Fibroblast of the conjunctiva (primary cell): ENCODE data around the gene OXLD1.

Experiments
- DNase-seq: peaks from one replicate; pipeline ENCODE4 v3.0.0-alpha.2; 2010; ENCODE audit warnings: low read depth

Gene OXLD1

DNA sequence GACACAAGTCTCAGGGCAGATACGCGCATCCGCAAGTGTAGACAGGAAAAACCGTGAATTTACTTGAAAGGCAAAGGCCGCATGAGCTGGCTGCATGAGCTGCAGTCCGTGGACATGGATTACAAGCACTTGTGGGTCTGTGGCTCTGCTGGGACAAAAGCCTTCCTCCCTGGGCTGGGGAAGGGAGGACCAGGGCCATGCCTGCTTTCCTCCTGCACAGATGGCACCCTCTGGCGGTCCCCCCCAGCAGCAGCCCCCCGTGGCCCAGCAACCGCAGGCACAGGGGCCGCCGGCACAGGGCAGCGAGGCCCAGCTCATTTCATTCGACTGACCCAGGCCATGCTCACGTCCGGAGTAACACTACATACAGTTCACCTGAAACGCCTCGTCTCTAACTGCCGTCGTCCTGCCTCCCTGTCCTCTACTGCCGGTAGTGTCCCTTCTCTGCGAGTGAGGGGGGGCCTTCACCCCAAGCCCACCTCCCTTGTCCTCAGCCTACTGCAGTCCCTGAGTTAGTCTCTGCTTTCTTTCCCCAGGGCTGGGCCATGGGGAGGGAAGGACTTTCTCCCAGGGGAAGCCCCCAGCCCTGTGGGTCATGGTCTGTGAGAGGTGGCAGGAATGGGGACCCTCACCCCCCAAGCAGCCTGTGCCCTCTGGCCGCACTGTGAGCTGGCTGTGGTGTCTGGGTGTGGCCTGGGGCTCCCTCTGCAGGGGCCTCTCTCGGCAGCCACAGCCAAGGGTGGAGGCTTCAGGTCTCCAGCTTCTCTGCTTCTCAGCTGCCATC lies 35.1 kb upstream of the OXLD1 start:
- no peak for DNase-seq

DNA sequence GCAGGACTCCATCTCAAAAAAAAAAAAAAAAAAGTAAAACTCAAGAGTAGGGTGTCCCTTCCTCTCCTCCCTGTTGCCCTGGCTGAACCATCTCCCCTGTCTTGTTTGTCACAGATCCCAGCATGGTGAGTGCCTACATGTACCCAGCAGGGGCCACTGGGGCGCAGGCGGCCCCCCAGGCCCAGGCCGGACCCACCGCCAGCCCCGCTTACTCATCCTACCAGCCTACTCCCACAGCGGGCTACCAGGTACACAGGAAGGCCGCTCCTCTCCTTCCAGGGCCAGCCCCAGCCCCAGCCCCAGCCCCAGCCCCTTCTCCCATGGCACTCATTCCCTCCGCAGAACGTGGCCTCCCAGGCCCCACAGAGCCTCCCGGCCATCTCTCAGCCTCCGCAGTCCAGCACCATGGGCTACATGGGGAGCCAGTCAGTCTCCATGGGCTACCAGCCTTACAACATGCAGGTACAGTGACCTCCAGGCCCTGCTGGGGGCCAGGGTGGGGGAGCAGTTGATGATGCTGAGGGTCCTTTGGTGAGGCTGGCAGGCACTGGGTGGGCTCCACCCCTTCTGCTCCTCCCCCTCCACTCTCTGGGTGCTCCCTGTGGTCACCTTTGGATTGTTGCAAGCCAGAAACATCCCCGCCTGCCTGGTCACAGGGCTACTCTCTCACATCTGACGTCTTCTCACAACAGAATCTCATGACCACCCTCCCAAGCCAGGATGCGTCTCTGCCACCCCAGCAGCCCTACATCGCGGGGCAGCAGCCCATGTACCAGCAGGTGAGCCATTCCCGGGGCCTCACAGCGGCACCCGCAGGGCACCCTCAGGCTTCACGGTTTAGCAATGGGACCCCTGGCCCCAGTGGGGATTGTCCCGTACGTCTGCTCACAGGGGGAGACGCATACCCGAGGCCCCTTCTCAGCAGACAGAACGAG lies 34.2 kb upstream of the OXLD1 start:
- DNase-seq, result no peak

DNA sequence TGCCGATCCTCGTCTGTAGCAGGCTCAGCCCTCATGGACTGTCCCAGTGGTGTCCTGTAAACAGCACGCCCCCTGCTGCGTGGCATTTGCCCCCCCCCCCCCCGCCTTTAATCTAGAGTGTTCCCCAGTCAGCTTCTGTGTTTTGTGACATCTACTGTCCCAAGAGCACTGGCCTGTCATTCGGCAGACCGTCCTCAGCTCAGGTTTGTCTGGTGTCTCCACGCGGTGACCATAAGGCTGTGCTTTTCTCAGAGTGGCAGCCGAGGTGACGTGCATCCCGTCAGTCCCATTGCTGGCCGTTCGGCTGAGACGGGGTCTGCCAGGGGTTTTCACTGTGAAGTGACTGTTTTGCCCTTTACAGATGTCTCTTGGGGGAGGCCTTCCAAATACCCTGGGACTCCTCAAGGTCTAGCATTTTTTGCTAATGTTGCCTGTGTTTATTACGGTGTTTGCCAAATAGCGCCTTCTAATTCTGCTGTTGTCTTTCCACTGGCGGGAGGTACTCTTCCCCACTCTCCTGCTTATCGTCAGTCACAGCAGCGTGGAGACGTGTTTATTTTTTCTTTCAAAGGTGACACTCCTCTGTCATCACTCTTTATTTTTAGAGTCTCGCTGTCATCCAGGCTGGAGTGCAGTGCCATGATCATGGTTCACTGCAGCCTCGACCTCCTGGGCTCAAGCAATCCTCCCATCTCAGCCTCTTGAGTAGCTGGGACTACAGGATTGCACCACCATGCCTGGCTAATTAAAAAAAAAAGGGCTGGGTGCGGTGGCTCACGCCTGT lies 31.0 kb upstream of the OXLD1 start:
- DNase-seq, result no peak

DNA sequence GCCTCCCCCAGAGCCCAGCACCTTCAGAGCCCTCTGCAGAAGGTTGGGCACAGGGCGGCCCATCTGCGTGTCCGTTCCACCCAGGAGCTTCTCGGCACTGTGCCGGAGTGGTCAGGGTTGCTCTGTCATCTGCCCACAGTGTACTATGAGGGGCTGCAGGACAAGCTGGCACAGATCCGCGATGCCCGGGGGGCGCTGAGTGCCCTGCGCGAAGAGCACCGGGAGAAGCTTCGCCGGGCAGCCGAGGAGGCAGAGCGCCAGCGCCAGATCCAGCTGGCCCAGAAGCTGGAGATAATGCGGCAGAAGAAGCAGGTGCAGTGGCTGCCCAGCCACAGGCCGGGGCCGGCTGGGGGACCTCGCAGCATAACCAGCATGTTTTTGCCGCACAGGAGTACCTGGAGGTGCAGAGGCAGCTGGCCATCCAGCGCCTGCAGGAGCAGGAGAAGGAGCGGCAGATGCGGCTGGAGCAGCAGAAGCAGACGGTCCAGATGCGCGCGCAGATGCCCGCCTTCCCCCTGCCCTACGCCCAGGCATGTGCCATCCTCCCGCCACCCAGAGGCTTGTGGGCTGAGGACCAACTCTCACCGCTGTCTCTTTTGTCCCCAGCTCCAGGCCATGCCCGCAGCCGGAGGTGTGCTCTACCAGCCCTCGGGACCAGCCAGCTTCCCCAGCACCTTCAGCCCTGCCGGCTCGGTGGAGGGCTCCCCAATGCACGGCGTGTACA lies 30.0 kb upstream of the OXLD1 start:
- no peak for DNase-seq

- DNase-seq, result no peak
Measured at GRCh38 chr17:81695801-81696200, 29.4 kb upstream of the OXLD1 start.

- DNase-seq, result no peak
Measured at GRCh38 chr17:81695211-81695610, 28.8 kb upstream of the OXLD1 start.

DNA sequence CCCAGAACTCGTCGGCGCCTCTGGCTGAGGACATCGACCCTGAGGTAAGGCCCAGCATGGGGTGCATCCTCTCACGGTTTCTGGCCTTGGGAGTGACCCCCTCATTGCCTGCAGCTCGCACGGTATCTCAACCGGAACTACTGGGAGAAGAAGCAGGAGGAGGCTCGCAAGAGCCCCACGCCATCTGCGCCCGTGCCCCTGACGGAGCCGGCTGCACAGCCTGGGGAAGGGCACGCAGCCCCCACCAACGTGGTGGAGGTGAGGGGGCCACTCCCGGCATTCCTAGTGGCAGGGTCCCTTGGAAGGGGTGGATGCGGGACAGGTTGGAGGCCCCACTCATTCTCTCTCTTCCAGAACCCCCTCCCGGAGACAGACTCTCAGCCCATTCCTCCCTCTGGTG lies 28.4 kb upstream of the OXLD1 start:
- DNase-seq, result no peak

GRCh38 chr17:81693509-81694210 lies 27.3 kb upstream of the OXLD1 start:
- no peak for DNase-seq

DNA sequence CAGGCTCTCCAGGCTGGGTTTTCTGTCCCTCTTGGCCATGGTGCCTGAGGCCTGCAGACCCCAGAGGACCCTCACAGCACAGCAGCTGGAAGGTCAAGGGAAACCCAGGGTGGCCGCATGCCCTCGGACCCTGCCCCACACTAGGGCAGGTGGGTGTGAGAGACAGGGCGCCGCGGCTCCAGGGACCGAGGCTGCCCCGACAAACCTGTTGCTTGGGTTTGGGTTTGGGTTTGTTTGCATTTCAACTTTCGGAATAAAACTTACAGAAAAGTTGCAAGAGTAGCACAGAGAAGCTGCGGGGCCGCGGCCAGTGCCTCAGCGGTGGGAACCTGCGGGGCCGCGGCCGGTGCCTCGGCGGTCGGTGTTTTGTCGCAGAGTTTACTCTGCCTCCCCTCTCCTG lies 25.2 kb upstream of the OXLD1 start:
- no peak for DNase-seq

DNA sequence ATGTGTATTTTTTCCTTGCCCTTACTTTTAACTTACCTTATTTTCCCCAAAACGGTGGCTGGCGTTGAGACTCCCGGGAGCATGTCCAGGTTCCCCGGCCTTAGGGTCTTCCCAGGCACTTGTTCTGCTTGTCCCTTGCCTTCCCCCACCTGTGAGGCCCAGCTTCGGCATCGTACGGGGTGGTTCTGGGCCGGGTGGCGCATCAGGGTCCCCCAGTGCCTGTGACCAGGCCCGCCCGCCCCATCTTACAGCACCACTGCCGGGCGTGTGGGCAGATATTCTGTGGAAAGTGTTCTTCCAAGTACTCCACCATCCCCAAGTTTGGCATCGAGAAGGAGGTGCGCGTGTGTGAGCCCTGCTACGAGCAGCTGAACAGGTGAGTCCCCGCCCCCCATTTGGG lies 24.8 kb upstream of the OXLD1 start:
- DNase-seq, result no peak

DNA sequence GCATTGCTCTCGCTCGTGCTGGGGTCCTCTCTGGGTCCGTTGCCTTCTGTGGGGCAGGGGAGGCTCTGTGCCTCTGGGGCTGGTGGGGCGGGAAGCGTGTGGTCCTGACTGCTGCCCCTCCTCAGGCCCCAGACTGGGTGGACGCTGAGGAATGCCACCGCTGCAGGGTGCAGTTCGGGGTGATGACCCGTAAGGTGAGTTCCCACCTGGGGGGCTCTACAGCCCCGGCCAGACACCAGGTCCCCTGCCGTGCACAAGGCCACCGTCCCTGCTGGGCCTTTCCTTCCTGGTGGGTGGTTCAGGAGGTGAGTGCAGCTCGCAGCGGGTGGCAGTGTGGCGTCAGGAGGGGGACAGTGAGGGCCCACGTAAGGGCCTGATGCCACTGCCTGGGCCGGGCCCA lies 24.1 kb upstream of the OXLD1 start:
- DNase-seq, result no peak

DNA sequence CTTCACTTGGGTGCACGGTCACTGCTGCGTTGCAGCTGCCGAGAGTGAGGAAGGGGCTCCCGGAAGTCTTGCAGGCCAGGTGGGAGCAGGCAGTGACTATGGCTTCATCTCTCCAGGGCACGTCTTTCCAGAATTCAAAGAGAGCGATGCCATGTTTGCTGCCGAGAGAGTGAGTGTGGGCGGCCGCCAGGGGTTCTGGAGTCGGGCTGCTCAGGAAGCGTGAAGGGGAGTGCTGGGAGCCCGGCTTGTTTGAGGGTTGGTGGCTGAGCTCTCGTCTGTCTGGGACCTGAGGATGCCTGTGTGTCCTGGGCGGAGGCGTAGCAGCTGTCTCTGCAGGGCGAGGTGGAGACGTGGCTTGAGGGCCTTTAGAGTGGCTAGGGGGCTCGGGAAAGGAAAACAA lies 23.7 kb upstream of the OXLD1 start:
- no peak for DNase-seq

GRCh38 chr17:81688616-81689015 lies 22.2 kb upstream of the OXLD1 start:
- no peak for DNase-seq

GRCh38 chr17:81687770-81688541 lies 21.6 kb upstream of the OXLD1 start:
- DNase-seq, result no peak

DNA sequence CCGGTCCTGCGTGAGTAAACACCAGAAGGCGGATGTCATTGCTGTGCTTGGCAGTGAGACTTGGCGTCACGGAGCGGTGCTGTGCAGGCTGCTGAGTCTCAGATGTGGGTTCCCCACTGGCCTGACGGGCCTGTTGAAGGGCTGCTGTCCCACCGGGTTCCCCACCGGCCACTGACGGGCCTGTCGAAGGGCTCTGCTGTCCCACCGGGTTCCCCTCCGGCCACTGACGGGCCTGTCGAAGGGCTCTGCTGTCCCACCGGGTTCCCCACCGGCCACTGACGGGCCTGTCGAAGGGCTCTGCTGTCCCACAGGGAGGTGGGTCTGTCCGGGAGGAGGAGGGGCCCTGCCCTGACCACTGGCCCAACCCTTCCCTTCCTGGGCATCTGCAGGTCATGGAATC lies 20.2 kb upstream of the OXLD1 start:
- DNase-seq, result no peak

- no peak for DNase-seq
Measured at GRCh38 chr17:81685108-81685507, 18.7 kb upstream of the OXLD1 start.

GRCh38 chr17:81684442-81684911 lies 18.1 kb upstream of the OXLD1 start:
- peak; percentile 56 for DNase-seq

- peak; percentile 97 for DNase-seq
Measured at GRCh38 chr17:81683584-81684441, 17.4 kb upstream of the OXLD1 start, which contains the start of the genes ARL16 and HGS. TSS of gene ARL16 (minus strand) at chr17:81683797. CDS start at chr17:81683753, 44 bp downstream. TSS of gene HGS (plus strand) at chr17:81684011. CDS start at chr17:81684067, 56 bp downstream.

DNA sequence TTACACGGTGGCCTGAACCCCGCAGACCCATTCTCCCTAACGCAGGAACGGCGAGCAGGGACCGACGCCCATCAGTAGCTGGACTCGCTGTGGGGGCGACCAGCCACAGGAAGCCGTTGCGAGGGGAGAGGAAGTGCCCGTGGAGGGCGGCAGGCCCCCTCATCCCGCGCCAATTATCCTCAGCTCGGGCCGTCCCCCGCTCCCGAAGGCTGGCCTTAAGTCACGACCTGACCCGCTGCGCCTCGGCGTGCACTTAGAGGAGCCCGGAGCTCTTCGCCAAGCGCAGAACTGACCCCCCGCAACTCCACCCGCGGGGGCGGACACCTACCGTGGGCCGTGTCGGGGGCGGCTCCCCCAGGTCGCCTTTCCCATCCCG lies 16.8 kb upstream of the OXLD1 start:
- DNase-seq, result no peak
